NCI-H2081 (cell line): ENCODE results near the gene GJA5.

ENCODE experiments used
- DNase-seq, 2 experiments: peaks; one replicate each; lab custom pipeline; 2025; lab: John Stamatoyannopoulos, UW

Gene GJA5

DNA sequence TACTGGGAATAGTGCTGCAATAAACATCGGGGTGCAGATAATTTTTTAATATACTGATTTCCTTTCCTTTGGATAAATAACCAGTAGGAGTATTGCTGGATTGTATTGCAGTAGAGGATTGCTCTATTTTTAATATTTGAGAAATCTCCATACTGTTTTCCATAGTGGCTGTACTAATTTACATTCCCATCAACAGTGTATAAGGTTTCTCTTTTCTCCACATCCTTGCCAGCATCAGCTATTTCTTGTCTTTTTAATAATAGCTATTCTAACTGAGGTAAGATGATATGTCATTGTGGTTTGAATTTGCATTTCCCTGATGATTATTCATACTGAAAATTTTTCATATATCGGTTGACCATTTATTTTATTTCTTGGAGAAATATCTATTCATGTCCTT lies 31.1 kb downstream of the GJA5 start:
- no peak for DNase-seq

DNA sequence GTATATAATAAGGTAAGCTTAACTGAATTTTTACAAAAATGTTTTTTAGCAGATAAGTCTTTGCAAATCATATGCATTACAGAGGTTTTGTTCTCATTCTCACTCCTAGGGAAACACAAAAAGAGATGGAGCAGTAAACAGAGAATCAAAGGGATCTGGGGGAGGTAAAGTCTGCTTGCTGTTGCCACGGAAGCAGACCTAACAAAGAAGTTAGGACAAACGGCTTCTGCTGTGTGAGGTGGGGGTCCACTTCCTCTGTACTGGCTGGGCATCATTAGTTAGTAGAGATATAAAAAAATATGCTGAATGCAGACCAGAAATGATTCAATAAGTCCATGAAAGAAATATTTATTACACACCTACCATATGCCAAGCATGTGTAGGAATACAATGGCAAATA lies 34.2 kb downstream of the GJA5 start:
- DNase-seq = no peak

DNA sequence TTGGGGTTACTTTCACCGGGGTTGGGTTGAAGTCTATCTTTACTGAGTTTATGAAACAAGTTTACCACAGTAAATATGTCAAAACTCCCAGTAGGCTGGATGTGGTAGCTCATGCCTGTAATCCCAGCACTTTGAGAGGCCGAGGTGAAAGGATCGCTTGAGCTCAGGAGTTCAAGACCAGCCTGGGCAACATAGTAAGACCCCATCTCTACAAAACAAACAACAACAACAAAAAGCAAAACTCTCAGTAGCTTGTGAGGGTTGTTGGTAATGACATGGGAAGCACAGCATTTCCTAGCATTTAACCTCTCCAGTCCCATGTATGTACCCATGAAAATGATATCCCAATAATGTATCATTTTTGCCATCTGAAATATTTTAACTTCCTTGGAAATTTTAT lies 34.7 kb downstream of the GJA5 start:
- DNase-seq = no peak

DNA sequence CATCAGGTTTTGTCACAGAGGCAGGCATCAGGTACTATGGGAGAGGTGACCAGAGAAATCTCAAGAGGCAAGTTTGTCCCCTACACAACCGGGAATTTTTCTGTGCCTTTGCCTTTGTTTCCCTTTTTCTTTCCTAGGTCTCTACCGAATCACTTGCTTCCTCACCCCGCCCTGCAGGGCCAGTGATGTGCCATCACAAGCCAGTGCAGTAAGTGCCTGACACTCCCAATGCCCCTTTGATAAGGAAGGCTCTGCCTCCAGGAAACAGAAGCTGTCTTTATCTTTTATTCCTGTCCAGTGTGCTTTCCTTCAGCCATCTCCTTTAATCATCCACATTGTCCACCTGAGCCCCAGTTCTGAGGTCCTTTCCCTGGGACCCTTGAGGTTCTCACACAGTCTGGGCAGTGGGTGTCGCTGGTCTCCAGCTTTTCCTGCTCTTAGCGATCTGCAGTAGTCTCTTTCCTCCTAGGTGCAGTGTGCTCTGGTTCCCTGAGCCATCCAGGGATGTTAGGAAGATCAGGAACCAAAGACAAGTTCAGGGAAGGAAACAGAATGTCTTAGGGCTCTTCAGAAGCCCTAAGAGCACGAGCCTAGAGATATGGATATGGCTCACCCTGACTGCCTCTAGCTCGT lies 36.6 kb downstream of the GJA5 start:
- no peak for DNase-seq

- DNase-seq = no peak
Observed at GRCh38 chr1:147722124-147722523, 38.3 kb downstream of the GJA5 start.

- no peak for DNase-seq
Observed at GRCh38 chr1:147721716-147722115, 38.7 kb downstream of the GJA5 start.

- DNase-seq = no peak
Observed at GRCh38 chr1:147720557-147720956, 39.8 kb downstream of the GJA5 start.

- DNase-seq = no peak
Observed at GRCh38 chr1:147719711-147720225, 40.6 kb downstream of the GJA5 start.

DNA sequence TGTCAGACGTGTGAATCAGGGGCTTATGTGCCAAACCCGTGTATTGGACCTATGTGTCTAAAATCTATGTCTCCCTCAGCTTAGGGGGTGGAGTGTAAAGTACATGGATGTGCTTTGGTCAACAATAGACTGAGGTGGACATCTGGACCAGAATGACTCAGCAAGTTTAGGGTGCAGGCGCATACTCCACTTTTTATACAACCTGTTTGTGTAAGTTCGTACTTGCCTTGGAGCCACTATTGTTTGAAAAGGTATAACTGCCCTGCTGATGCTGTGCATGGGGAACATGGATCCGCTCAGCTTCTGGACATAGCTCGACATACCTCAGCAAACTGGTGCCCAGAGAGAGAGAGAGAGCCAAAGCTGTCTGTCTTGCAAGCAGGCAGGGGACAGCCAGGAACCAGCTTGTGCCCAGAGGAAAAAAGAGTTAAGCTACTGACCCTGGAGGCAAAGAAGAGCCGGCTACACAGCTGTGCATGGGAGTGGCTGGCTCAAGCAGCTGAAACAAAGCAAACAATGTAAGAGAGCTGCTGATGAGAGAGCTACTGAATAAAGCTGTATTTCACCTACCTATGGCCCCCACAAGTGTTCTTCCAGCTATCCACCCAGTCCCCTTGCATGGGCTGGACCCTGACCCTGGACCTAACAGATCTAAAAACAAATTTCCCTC lies 41.2 kb downstream of the GJA5 start:
- DNase-seq = peak in 1 of 2 experiments; percentile 19

GRCh38 chr1:147717706-147718097 lies 42.7 kb downstream of the GJA5 start:
- DNase-seq = no peak

GRCh38 chr1:147717051-147717705 lies 43.2 kb downstream of the GJA5 start:
- DNase-seq = peak; percentile 25 to 61

GRCh38 chr1:147712605-147713004 lies 47.8 kb downstream of the GJA5 start:
- no peak for DNase-seq
